Activated naive CD4-positive, alpha-beta T cell treated with anti-CD3 and anti-CD28 coated beads, Interleukin-2, amount 10 ng/mL, durations not matched to agents 7 days and 5 days (primary cell): ENCODE results near the gene P2RX2.
A peak's percentile ranks its signal among the peaks of the same experiment; 100 is the strongest.

Experiments
- CTCF ChIA-PET: fragments of 350-600 bp; sonication (Branson Sonifier 250); formaldehyde crosslinking; loops from one replicate; lab custom pipeline; 2021; ENCODE audit warnings: antibody characterized with exemption; lab: Charles Lee
- DNase-seq: peaks from one replicate; pipeline ENCODE4 v3.0.0-alpha.2; 2020
- H3K27ac Mint-ChIP-seq: one replicate; pipeline ENCODE4 v1.8.0; 2021; ENCODE audit warnings: mild to moderate bottlenecking, moderate library complexity, mixed read lengths
- H3K27me3 Mint-ChIP-seq: one replicate; pipeline ENCODE4 v1.8.0; 2021; ENCODE audit warnings: mild to moderate bottlenecking, mixed read lengths
- H3K36me3 Mint-ChIP-seq: one replicate; pipeline ENCODE4 v1.8.0; 2021; ENCODE audit warnings: mixed read lengths
- H3K4me1 Mint-ChIP-seq: one replicate; pipeline ENCODE4 v1.8.0; 2021; ENCODE audit warnings: mixed read lengths
- H3K4me3 Mint-ChIP-seq: one replicate; pipeline ENCODE4 v1.8.0; 2021; ENCODE audit warnings: mild to moderate bottlenecking, moderate library complexity, mixed read lengths
- H3K9me3 Mint-ChIP-seq: one replicate; pipeline ENCODE4 v1.8.0; 2021; ENCODE audit warnings: mixed read lengths

P2RX2 gene

DNA sequence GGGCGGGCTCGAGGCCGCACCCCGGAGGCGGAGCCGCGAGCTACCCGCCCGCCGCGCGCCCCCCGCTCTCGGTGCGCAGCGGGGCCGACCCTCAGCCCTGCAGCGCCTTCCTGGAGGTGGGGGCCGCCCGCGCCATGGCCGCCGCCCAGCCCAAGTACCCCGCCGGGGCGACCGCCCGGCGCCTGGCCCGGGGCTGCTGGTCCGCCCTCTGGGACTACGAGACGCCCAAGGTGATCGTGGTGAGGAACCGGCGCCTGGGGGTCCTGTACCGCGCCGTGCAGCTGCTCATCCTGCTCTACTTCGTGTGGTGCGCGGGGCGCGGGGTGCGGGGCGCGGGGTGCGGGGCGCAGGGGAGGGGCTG, at the start of gene P2RX2:
P2RX2 (plus strand) TSS at position 94 of the 361 bp plus-strand sequence; CDS start at position 135, 41 bp downstream.
- CTCF ChIA-PET = interaction anchor here (0.6 kb wide), 1 partner anchor 14 kb away, joined by 3 read pairs; no protein-coding TSS in a partner anchor
- H3K4me1 Mint-ChIP-seq = peaks cover 14% of the 10 kb centered on the region
- no peak within 1 kb of the TSS for H3K4me3 Mint-ChIP-seq
- DNase-seq = no peak
- H3K27ac Mint-ChIP-seq = peak within 1 kb of the TSS; percentile 3
- H3K9me3 Mint-ChIP-seq = peaks cover 9% of the 10 kb centered on the region
- H3K36me3 Mint-ChIP-seq = peaks cover 6% of the 10 kb centered on the region
- H3K27me3 Mint-ChIP-seq = peaks cover 70% of the 10 kb centered on the region

DNA sequence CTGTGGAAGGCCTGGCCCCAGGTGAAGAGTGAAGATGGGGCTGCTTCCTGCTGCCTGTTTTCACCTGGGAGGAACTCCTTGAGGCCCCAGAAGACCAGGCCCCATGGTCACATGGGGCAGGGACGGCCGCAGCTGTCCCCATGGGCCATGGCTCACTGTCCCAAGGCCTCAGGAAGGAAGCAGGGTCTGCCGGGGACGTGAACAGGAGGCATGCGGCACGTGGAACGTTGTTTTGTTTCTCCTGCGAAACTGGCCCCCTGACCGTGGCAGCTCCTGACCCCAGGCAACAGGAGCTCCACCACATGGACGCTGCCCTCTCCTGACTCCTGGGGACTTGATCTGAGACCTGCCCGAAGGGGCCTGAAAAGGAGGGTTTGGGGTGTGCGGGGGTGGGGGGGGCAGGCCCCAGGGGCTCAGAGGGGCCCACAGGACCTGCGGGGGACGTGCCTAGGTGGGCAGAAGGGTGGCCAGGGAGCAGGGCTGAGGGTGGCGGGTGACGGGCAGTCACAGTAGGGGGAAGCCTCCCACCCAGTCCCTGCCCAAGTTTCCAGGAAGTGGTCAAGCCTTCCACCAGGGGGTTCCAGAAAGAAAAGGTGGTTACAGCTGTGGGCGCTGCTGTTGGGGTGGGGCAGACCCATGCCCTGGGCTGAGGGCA, 49.6 kb upstream of the P2RX2 start:
- peak overlapping the region; percentile 58 for H3K27ac Mint-ChIP-seq
- H3K36me3 Mint-ChIP-seq = no peaks in the 10 kb centered on the region
- CTCF ChIA-PET = interaction anchor here (1.4 to 1.6 kb wide), 2 partner anchors 8 to 45 kb away, joined by 3 read pairs; no protein-coding TSS in a partner anchor
- no peaks in the 10 kb centered on the region for H3K9me3 Mint-ChIP-seq
- DNase-seq = no peak
- no peak overlapping the region for H3K4me3 Mint-ChIP-seq
- H3K27me3 Mint-ChIP-seq = no peaks in the 10 kb centered on the region
- no peaks in the 10 kb centered on the region for H3K4me1 Mint-ChIP-seq

DNA sequence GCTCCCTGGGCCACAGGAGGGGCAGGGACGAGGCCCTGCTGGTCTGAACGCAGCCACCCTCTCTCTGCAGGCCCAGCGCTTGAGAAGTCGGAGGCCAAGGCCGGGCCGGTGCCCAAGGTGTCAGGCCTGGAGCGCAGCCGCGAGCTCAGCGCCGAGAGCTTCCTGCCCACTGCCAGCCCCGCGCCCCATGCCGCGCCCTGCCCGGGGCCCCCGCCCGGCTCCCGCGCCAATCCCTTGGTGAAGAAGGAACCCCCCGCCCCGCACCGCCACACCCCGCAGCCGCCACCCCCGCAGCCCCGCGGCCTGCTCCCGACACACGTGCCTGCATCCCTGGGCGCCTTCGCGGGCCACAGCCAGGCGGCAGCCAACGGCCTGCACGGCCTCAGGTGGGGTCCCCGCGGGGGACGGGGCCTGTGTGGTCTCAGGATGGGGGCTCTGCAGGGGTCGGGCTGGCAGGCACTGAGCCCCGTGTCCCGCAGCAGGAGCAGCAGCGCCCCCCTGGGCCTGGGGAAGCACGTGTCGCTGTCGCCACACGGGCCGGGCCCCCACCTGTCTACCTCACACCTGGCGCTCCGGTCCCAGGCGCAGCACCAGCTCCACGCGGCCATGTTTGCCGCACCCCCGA, 48.6 kb upstream of the P2RX2 start:
- Mint-ChIP-seq H3K9me3 (no peaks in the 10 kb centered on the region), H3K4me3 (no peak overlapping the region), H3K4me1 (no peaks in the 10 kb centered on the region), H3K36me3 (peaks cover 1% of the 10 kb centered on the region), H3K27ac (no peak overlapping the region), H3K27me3 (no peaks in the 10 kb centered on the region)
- CTCF ChIA-PET = interaction anchor here (1.4 to 1.6 kb wide), 2 partner anchors 9 to 46 kb away, joined by 3 read pairs; no protein-coding TSS in a partner anchor
- DNase-seq = no peak

DNA sequence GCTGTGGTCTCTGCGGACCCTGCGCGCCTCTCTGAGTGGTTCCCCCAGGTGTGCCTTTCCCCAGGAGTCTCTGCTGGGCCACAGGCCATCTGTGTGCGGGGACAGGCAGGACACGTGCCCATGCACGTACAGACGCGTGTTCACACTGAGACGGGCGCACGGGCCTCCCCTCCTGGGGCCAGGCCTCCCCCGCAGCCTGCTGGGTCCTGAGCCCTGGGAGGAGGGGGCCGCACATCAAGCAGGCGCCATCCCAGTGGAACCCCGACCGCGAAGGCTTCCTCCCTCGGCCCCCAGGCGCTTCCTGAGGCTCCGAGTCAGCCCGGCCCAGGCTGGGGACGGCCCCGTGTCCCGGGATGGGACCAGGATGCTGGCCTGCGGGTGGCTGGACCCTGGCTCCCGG, 47.9 kb upstream of the P2RX2 start:
- no peaks in the 10 kb centered on the region for H3K4me1 Mint-ChIP-seq
- no peak overlapping the region for H3K27ac Mint-ChIP-seq
- no peaks in the 10 kb centered on the region for H3K9me3 Mint-ChIP-seq
- DNase-seq = no peak
- no peaks in the 10 kb centered on the region for H3K27me3 Mint-ChIP-seq
- CTCF ChIA-PET = no interaction called here
- H3K36me3 Mint-ChIP-seq = peaks cover 1% of the 10 kb centered on the region
- no peak overlapping the region for H3K4me3 Mint-ChIP-seq

DNA sequence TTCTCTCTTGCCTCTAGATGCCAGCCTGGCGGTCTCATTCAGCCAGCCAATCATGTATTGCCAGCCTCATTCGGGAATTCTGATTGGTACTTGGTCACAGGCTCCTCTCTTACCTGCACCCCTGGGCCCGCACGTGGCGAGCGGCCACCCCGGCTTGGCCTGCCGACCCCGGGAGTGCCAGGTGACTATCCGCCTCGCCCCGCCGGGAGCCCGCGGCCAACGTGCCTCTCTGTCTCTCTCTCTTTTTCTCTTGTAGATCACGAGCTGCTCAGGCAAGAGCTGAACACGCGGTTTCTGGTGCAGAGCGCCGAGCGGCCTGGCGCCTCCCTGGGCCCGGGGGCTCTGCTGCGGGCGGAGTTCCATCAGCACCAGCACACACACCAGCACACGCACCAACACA, 47.5 kb upstream of the P2RX2 start:
- no peak for DNase-seq
- Mint-ChIP-seq H3K36me3 (peaks cover 1% of the 10 kb centered on the region), H3K27me3 (no peaks in the 10 kb centered on the region), H3K9me3 (no peaks in the 10 kb centered on the region), H3K4me3 (no peak overlapping the region), H3K4me1 (no peaks in the 10 kb centered on the region), H3K27ac (no peak overlapping the region)
- CTCF ChIA-PET = no interaction called here

DNA sequence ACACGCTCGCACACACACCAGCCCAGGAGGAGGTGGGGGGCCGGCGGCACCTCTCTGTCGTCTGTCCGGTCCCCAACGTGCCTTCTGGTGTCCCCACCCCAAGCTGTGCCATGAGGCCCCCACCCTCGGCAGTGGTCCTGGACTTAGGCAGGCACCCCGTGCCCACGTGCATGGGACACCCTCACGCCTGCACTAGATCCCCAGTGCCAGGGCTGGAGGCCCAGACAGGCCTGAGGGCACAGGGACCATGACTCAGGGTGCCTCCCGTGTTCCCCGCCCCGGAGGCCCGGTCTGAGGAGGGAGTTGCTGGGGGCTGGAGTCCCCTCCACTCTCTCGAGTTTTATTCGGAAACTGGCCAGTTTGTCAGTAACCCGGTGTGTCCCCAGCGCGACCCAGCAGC, 47.0 kb upstream of the P2RX2 start:
- Mint-ChIP-seq H3K4me1 (no peaks in the 10 kb centered on the region), H3K9me3 (no peaks in the 10 kb centered on the region)
- CTCF ChIA-PET = no interaction called here

DNA sequence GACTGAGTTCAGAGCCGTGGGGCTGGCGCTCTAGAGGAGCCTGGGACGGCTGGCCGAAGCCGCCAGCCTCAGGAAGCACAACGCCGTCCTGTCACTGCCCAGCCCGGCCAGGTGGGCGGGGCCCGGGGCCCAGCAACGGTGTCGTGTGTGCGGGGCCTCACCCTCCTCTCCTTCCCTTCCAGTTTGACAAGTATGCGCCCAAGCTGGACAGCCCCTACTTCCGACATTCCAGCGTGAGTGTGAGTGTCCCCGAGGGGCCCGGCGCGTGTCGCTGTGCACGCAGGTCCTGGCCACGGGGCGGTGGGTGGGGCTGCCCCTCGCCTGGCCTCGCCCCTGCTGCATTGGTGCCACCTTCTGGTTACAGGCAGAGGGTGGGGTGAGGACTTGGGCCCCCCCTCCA, 46.5 kb upstream of the P2RX2 start:
- Mint-ChIP-seq H3K4me1 (no peaks in the 10 kb centered on the region), H3K27me3 (no peaks in the 10 kb centered on the region), H3K4me3 (no peak overlapping the region), H3K36me3 (peaks cover 1% of the 10 kb centered on the region), H3K27ac (no peak overlapping the region), H3K9me3 (no peaks in the 10 kb centered on the region)
- DNase-seq = no peak
- CTCF ChIA-PET = no interaction called here

More for the DNA sequence above, 47.0 kb upstream of the P2RX2 start:
- no peak overlapping the region for H3K27ac Mint-ChIP-seq
- H3K4me3 Mint-ChIP-seq = no peak overlapping the region
- no peak for DNase-seq
- H3K27me3 Mint-ChIP-seq = no peaks in the 10 kb centered on the region
- peaks cover 1% of the 10 kb centered on the region for H3K36me3 Mint-ChIP-seq

DNA sequence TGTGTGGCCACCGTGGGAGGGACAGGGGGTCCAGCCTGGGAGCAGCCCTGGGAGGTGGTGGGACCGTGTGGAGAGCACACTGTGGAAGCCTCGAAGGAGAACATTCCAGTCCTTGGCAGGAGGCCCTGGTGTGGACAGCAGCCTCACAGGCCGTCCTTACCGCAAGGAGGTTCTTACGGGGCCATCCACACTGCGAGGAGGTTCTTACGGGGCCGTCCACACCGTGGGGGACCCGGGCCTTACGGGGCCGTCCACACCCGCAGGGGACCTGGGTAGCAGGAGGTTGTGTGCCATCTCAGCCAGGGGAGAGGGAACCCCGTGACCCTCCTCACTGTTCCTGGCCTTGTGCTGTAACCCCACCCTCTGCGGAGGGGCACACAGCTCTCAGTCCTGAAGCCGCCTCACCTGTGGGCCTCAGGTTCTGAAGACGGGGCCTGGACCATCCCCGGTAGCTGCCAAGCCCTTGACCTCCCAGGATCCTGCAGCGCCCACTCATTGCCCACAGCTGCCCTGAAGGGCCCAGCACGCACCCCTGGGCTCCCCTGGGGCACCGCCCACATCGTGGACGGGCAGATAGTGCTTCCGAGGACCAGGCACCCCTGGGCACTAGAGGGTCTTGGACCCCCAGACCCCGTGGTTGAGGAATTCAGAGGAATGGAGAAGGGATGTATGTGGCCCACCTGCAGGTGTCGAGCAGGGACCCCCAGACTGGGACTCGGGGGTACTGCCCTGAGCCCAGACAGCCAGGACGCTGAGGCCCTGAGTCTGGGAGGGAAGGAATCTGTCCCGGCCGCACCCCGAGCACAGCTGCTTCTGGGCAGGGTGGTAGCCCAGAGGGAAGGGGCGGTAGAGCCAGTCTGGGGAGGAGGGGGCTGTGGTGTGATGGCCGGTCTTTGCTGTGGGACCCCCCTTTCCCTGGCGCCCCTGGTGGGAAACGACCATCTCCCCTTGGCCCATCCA, 45.5 kb upstream of the P2RX2 start:
- Mint-ChIP-seq H3K27me3 (no peaks in the 10 kb centered on the region), H3K36me3 (peaks cover 5% of the 10 kb centered on the region), H3K9me3 (no peaks in the 10 kb centered on the region), H3K4me3 (no peak overlapping the region), H3K27ac (no peak overlapping the region), H3K4me1 (no peaks in the 10 kb centered on the region)
- CTCF ChIA-PET = interaction anchor here (0.7 kb wide), 1 partner anchor 12 kb away, joined by 3 read pairs; no protein-coding TSS in a partner anchor
- DNase-seq = no peak

DNA sequence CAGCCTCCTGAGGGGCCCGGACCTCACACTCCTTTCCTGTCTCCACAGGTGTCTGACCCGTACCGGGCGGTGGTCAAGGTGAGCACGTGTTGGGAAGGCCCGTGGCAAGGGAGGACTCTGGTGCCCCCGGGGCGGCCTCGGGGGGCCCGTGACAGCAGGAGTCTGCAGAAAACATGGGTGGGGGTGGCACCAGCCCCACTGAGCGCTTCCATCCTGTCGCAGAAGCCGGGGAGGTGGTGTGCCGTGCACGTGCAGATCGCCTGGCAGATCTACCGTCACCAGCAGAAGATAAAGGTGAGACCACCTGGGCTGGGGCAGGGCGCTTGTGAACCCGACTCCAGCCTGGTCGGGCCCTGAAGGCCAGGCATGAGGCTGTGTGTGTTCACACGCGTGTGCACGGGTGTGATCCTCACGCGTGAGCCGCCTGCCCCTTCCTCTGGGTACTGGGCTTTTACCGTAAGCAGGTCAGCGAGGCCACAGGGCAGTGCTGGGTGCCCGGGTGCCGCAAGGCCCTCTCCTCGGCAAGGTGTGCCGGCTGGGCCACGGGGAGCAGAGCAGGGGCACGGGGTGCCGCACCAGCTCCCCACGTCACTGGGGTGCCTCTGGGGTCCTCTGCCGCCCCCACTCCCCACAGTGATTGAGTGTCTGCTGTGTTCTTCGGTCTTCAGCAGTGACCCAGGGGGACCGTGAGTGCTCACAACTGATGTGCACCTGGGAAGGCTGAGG, 44.1 kb upstream of the P2RX2 start:
- Mint-ChIP-seq H3K27me3 (no peaks in the 10 kb centered on the region), H3K36me3 (peaks cover 5% of the 10 kb centered on the region), H3K27ac (no peak overlapping the region), H3K9me3 (no peaks in the 10 kb centered on the region), H3K4me1 (no peaks in the 10 kb centered on the region), H3K4me3 (no peak overlapping the region)
- CTCF ChIA-PET = no interaction called here
- no peak for DNase-seq

DNA sequence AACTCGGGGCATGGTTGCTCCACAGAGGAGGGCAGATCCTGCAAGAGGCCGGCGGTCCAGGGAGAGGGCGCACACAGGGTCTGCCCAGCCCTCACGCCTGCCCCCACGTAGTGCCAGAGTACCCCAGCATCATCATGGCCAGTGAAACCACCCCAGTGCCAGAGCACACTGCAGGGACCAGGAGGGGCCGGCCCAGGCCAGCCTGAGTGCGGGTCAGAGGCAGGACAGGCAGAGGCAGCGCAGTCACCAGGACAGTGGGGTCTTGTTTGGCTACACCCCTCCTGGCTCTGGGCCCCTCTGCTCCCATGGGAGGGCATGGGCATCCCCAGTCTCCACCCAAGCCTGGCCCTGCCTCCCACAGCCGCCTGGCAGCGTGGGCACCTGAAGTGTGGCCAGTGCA, 42.9 kb upstream of the P2RX2 start:
- no peaks in the 10 kb centered on the region for H3K27me3 Mint-ChIP-seq
- H3K27ac Mint-ChIP-seq = no peak overlapping the region
- no peaks in the 10 kb centered on the region for H3K4me1 Mint-ChIP-seq
- H3K36me3 Mint-ChIP-seq = peaks cover 5% of the 10 kb centered on the region
- DNase-seq = no peak
- H3K9me3 Mint-ChIP-seq = no peaks in the 10 kb centered on the region
- CTCF ChIA-PET = no interaction called here
- no peak overlapping the region for H3K4me3 Mint-ChIP-seq

DNA sequence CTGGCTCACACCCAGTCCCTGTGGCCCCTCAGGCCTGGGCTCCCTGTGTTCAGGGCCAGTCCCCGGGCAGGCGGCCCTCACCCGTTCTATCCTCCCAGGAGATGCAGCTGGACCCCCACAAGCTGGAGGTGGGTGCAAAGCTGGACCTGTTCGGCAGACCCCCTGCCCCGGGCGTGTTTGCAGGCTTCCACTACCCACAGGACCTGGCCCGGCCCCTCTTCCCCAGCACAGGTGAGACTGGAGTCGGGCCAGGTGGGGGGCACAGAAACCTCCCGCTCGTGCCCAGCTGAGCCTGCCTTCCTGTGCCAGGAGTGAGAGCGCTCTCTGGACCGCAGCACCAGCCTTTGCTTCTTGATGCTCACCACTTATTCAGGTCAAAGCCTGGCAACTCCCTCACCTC, 41.9 kb upstream of the P2RX2 start:
- H3K27ac Mint-ChIP-seq = no peak overlapping the region
- H3K36me3 Mint-ChIP-seq = peaks cover 5% of the 10 kb centered on the region
- DNase-seq = no peak
- H3K4me1 Mint-ChIP-seq = no peaks in the 10 kb centered on the region
- no peaks in the 10 kb centered on the region for H3K9me3 Mint-ChIP-seq
- no peak overlapping the region for H3K4me3 Mint-ChIP-seq
- no peaks in the 10 kb centered on the region for H3K27me3 Mint-ChIP-seq
- CTCF ChIA-PET = no interaction called here

DNA sequence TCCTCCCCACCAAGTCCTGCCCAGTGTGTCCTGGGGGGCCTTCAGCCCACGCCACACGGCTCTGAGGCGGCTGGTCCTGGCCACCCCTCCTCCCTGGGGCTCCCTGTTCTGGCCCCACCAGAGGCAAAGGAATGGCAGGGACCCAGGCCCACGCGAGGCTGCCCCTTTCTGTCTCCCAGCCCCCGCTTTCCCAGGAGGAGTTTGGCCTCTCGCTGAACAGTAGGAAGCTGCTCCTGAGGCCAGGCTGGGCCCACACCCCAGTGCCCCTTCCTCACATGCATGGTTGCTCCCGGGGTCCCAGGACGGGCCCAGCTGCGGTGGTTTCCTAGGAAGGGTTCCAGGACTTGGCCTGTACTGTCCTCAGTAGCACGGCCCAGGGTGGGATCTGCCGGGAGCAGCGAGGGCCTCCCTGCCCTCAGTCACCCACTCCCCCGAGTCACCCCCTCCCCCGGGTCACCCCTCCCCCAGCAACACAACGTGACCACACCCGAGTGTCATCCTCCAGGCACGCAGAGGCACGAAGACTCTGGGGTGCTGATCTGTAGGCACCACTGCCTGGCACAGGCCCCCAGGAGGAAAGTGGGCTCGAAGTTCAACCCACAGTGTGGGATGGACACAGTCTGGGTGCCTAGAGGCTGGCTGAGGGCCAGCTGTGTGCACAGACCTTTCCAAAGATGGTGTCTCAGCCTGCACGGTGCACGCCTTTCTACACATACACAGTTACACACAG, 41.2 kb upstream of the P2RX2 start:
- no peak overlapping the region for H3K4me3 Mint-ChIP-seq

DNA sequence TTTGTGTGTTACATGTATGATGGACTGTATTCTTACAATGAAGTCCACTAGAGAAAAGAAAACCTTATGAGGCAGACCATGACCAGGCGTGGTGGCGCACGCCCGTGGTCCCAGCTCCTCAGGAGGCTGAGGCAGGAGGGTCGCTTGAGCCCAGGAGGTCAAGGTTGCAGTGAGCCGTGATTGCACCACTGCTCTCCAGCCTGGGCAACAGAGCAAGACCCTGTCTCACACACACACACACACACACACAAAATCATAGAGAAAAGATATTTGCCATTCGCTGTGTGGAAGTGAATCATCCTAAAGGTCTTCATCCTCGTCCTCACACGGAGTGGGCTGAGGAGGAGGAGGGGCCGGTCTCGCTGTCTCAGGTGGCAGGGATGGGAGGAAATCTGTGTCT, 40.5 kb upstream of the P2RX2 start:
- Mint-ChIP-seq H3K27me3 (no peaks in the 10 kb centered on the region), H3K4me3 (no peak overlapping the region), H3K36me3 (peaks cover 5% of the 10 kb centered on the region), H3K27ac (no peak overlapping the region), H3K9me3 (no peaks in the 10 kb centered on the region), H3K4me1 (no peaks in the 10 kb centered on the region)
- no peak for DNase-seq
- CTCF ChIA-PET = no interaction called here

More for the DNA sequence above, 41.2 kb upstream of the P2RX2 start:
- H3K27me3 Mint-ChIP-seq = no peaks in the 10 kb centered on the region
- H3K4me1 Mint-ChIP-seq = no peaks in the 10 kb centered on the region
- no peak overlapping the region for H3K27ac Mint-ChIP-seq
- H3K9me3 Mint-ChIP-seq = no peaks in the 10 kb centered on the region
- CTCF ChIA-PET = no interaction called here
- no peak for DNase-seq
- peaks cover 5% of the 10 kb centered on the region for H3K36me3 Mint-ChIP-seq
